Esophagus squamous epithelium (tissue), 4 donors: ENCODE results near the gene RAB23.

ENCODE experiments used
- POLR2A ChIP-seq, 4 donors: fragments of 450-650 bp; IDR thresholded peaks; one replicate each; pipeline ENCODE4 v1.6.1; 2017; ENCODE audit warnings: antibody characterized with exemption in 4 of 4, mild to moderate bottlenecking in 4 of 4, moderate library complexity in 3 of 4
- TF ChIP-seq, protein P1 (sequence below), 6 experiments: fragments of 450-650 bp in 4 of 6; fragments of 200-600 bp in 2 of 6; sonication (generic) in 2 of 6; IDR thresholded peaks; one replicate each; pipeline ENCODE4 v1.5.1; 2016 to 2019; ENCODE audit warnings: antibody characterized with exemption in 6 of 6, mild to moderate bottlenecking in 4 of 6, moderate library complexity in 4 of 6

DNA sequence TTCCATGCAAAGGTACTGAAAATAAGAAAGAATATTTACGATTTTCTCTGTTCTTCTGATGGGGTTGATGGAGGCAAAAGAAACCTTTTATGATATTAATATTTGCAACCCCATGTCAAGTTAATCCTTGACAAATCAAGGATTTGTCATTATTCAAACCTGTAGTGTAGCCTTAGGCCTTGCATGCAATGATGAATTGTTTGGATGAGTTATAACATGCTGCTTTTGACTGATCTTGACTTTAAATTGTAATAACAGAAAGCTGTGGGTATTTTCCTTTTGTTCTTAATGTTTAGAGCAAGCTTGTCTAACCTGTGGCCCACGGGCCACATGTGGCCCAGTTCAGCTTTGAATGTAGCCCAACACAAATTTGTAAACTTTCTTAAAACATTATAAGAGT is 63.0 kb downstream of the RAB23 start:
- TF ChIP-seq POLR2A (IDR thresholded peaks at IDR 0.05), result no peak
- TF ChIP-seq, protein P1, sequence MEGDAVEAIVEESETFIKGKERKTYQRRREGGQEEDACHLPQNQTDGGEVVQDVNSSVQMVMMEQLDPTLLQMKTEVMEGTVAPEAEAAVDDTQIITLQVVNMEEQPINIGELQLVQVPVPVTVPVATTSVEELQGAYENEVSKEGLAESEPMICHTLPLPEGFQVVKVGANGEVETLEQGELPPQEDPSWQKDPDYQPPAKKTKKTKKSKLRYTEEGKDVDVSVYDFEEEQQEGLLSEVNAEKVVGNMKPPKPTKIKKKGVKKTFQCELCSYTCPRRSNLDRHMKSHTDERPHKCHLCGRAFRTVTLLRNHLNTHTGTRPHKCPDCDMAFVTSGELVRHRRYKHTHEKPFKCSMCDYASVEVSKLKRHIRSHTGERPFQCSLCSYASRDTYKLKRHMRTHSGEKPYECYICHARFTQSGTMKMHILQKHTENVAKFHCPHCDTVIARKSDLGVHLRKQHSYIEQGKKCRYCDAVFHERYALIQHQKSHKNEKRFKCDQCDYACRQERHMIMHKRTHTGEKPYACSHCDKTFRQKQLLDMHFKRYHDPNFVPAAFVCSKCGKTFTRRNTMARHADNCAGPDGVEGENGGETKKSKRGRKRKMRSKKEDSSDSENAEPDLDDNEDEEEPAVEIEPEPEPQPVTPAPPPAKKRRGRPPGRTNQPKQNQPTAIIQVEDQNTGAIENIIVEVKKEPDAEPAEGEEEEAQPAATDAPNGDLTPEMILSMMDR (IDR thresholded peaks at IDR 0.05), result no peak
